Chondrocyte (in vitro differentiated cells): Measurements from ENCODE around the gene PILRB. TPM values are rescaled to one million over a fixed set of nuclear protein-coding genes. Genes with fewer than 3 reads are reported as not detected.

ENCODE experiments used
- DNase-seq: peaks from one replicate; pipeline ENCODE4 v3.0.0; 2021; ENCODE audit warnings: mixed read lengths, low spot score
- H3K27ac Mint-ChIP-seq: one replicate; pipeline ENCODE4 v1.8.0; 2021; ENCODE audit warnings: mild to moderate bottlenecking, moderate library complexity, mixed read lengths; ENCODE audit not compliant: unreplicated experiment
- H3K27me3 Mint-ChIP-seq: 2 replicates; pipeline ENCODE4 v1.8.0; 2021; ENCODE audit warnings: low read depth, mixed read lengths
- H3K36me3 Mint-ChIP-seq: 2 replicates; pipeline ENCODE4 v1.8.0; 2021; ENCODE audit warnings: low read depth, mixed read lengths
- H3K4me1 Mint-ChIP-seq: 2 replicates; pipeline ENCODE4 v1.8.0; 2021; ENCODE audit warnings: low read depth, mild to moderate bottlenecking, mixed read lengths
- H3K4me3 Mint-ChIP-seq: one replicate; pipeline ENCODE4 v1.8.0; 2021; ENCODE audit warnings: mild to moderate bottlenecking, moderate library complexity, mixed read lengths; ENCODE audit not compliant: unreplicated experiment
- H3K9me3 Mint-ChIP-seq: 2 replicates; pipeline ENCODE4 v1.8.0; 2021; ENCODE audit warnings: low read depth, mixed read lengths
- total RNA-seq: library from RNA; stranded (reverse); gene quantifications from 3 replicates; pipeline ENCODE4 v1.2.1, GENCODE V29; 2021
- TF ChIP-seq, protein P1 (sequence below): fragments of 200-600 bp; sonication (generic); IDR thresholded peaks from 2 replicates; pipeline ENCODE4 v1.5.0; 2021; ENCODE audit warnings: antibody characterized with exemption, mild to moderate bottlenecking, moderate library complexity

Gene PILRB
- total RNA-seq, 1 donor from 2014 or later, result 20.3 TPM

DNA sequence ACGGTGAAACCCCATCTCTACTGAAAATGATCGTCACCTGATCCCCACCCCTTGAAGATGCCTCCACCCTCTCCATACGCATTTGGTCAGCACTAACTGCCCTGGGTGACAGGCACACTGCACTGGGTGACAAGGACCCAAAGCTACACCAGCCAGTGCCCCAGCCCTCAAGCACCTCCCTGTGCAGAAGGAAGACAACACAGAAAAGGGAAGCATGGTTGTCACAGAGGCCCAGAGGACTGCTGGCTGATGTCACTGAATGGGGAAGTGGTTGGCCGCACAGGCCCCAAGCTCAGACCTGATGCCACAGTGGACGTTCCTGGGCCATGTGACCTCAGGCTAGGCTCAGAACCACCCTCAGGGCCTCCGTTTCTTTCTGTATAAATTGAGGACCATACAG is 11.2 kb downstream of the PILRB start:
- peak; percentile 43 for DNase-seq
- Mint-ChIP-seq H3K27ac (no peak overlapping the region), H3K4me1 (no peaks in the 10 kb centered on the region), H3K4me3 (no peak overlapping the region), H3K36me3 (peaks cover 9% of the 10 kb centered on the region), H3K27me3 (no peaks in the 10 kb centered on the region), H3K9me3 (no peaks in the 10 kb centered on the region)
- TF ChIP-seq, protein P1, sequence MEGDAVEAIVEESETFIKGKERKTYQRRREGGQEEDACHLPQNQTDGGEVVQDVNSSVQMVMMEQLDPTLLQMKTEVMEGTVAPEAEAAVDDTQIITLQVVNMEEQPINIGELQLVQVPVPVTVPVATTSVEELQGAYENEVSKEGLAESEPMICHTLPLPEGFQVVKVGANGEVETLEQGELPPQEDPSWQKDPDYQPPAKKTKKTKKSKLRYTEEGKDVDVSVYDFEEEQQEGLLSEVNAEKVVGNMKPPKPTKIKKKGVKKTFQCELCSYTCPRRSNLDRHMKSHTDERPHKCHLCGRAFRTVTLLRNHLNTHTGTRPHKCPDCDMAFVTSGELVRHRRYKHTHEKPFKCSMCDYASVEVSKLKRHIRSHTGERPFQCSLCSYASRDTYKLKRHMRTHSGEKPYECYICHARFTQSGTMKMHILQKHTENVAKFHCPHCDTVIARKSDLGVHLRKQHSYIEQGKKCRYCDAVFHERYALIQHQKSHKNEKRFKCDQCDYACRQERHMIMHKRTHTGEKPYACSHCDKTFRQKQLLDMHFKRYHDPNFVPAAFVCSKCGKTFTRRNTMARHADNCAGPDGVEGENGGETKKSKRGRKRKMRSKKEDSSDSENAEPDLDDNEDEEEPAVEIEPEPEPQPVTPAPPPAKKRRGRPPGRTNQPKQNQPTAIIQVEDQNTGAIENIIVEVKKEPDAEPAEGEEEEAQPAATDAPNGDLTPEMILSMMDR, result no peak

DNA sequence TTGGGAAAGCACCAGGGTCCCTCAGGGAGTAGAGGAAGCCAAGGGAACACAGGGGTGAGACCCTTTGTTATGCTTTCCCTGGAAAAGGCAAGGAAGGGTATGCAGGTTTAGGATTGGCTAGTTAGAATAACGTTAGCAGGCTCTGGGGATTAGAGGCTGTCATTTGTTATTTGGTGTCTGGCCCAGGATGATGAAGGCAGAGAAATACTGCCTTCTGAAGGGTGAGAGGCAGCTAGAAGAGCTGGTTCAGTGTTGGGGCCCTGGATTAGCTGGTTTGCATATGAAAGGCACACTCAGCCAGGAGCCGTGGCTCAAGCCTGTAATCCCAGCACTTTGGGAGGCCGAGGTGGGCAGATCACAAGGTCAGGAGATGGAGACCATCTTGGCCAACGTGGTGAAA is 12.4 kb downstream of the PILRB start:
- TF ChIP-seq, protein P1, result no peak
- H3K27me3 Mint-ChIP-seq, result no peaks in the 10 kb centered on the region
- no peaks in the 10 kb centered on the region for H3K4me1 Mint-ChIP-seq
- no peaks in the 10 kb centered on the region for H3K9me3 Mint-ChIP-seq
- no peak overlapping the region for H3K27ac Mint-ChIP-seq
- H3K4me3 Mint-ChIP-seq, result no peak overlapping the region
- DNase-seq, result peak; percentile 15
- H3K36me3 Mint-ChIP-seq, result peaks cover 3% of the 10 kb centered on the region

DNA sequence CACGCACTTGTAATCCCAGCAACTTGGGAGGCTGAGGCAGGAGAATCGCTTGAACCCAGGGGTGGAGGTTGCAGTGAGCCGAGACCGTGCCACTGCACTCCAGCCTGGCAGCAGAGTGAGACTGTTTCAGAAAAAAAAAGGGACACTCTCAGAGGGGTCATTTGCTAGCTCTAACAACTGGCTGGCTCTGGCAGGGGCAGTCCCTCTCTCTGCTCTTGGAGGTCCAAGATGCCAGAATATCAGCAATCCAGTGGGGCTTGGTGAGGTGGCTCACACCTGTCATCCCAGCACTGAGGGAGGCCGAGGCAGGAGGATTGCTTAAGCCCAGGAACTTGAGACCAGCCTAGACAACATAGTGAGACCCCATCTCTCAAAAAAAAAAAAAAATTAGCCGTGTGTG is 12.8 kb downstream of the PILRB start:
- peaks cover 2% of the 10 kb centered on the region for H3K36me3 Mint-ChIP-seq
- no peaks in the 10 kb centered on the region for H3K27me3 Mint-ChIP-seq
- DNase-seq, result peak; percentile 33
- TF ChIP-seq, protein P1, result no peak
- no peaks in the 10 kb centered on the region for H3K9me3 Mint-ChIP-seq
- no peaks in the 10 kb centered on the region for H3K4me1 Mint-ChIP-seq
- no peak overlapping the region for H3K27ac Mint-ChIP-seq
- H3K4me3 Mint-ChIP-seq, result no peak overlapping the region

DNA sequence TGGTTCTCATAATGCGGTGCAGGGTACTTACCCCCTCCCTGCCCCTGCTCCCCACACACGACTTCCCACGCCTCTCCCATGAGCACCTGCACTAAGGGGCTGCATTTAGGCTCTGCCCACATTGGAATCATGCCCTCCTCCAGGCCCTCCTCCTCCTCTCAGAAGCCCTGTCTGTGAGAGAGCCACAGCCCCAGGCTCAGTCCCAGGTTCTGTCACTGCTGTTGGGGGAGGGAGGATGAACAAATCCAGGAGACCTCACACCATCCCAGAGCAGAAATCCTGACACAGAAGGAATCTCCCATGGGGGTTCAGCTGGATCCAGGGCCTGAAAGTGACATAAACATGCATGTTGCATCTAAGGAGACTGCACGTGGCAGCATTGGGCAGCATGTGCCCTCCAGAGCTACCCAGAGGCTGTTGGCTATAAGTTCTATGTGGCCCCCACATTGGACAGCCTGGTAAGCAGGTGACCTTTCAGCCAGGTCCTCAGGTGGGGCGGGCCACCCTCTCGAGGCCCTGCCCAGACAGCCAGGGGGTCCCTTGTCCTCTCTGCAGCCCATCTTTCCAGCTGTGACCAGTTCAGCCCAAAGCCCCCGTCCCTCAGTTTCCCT is 13.7 kb downstream of the PILRB start:
- no peak overlapping the region for H3K4me3 Mint-ChIP-seq
- no peaks in the 10 kb centered on the region for H3K4me1 Mint-ChIP-seq
- no peaks in the 10 kb centered on the region for H3K36me3 Mint-ChIP-seq
- TF ChIP-seq, protein P1, result no peak
- H3K27me3 Mint-ChIP-seq, result no peaks in the 10 kb centered on the region
- DNase-seq, result peak; percentile 64
- H3K27ac Mint-ChIP-seq, result no peak overlapping the region
- no peaks in the 10 kb centered on the region for H3K9me3 Mint-ChIP-seq

DNA sequence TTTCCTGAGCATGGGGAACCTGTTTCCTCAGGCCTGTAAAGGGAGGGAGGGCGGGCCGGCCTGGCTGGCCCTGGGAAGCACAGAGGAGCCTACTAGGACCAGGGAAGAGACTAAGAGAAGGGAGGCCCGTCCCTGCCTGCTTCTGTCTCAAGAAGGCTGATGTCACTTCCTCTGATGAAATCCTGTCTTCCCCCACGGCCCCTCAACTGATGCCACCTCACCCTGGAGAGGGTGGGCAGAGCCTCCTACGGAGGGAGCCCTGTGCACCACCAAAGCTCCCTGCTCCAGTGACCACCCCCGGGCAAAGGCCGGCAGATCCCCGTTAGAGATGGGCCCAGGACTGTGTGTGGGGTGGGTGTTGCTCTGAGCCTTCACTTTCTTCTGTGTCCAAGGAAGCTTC is 14.3 kb downstream of the PILRB start:
- Mint-ChIP-seq H3K4me3 (no peak overlapping the region), H3K27me3 (no peaks in the 10 kb centered on the region), H3K4me1 (no peaks in the 10 kb centered on the region), H3K27ac (no peak overlapping the region), H3K9me3 (no peaks in the 10 kb centered on the region), H3K36me3 (no peaks in the 10 kb centered on the region)
- TF ChIP-seq, protein P1, result no peak
- peak; percentile 66 for DNase-seq
